T-cell (primary cell): ENCODE results near the gene ATP9B. TPM values are rescaled to one million over a fixed set of nuclear protein-coding genes. Genes with fewer than 3 reads are reported as not detected.
"Not testable (repeated sequence)": the region's sequence is repeated elsewhere in the genome, so short reads cannot be mapped to it uniquely, and the experiment has no call there.

Experiments
- ATAC-seq, 4 experiments: fragments of 200-7000 bp in 3 of 4; fragments of 150-1000 bp in 1 of 4; cut with Tn5 transposase; replicated peaks in 1 of 4; 1 replicate in 3 of 4; 2 replicates in 1 of 4; pipeline ENCODE4 v1.10.0; 2021; ENCODE audit warnings: moderate library complexity in 3 of 4, mild to moderate bottlenecking in 2 of 4, moderate number of reproducible peaks in 1 of 4
- CTCF ChIA-PET, 2 donors: fragments of 300-600 bp; sonication (Branson Sonifier 250); formaldehyde crosslinking; loops; one replicate each; lab custom pipeline; 2022; ENCODE audit warnings: antibody characterized with exemption in 2 of 2; lab: Charles Lee
- POLR2A ChIA-PET, 2 donors: fragments of 300-600 bp; sonication (Branson Sonifier 250); formaldehyde crosslinking; loops; one replicate each; lab custom pipeline; 2022; ENCODE audit warnings: antibody characterized with exemption in 2 of 2; lab: Charles Lee
- DNase-seq, 35 experiments: peaks; one replicate each; pipeline versions ENCODE4 v3.0.0 to v3.0.0-alpha.2; 2013 to 2023
- H3K27ac ChIP-seq: one replicate; pipeline ENCODE4 v1.5.1; 2013; ENCODE audit warnings: low read length
- H3K27me3 ChIP-seq, 2 experiments: replicated peaks in 1 of 2; 1 replicate in 1 of 2; 2 replicates in 1 of 2; pipeline versions ENCODE4 v1.6.1 to v1.7.0; 2013; ENCODE audit warnings: low read length in 1 of 2, mixed read lengths in 1 of 2; ENCODE audit not compliant: control insufficient read depth in 2 of 2, insufficient read depth in 2 of 2; ENCODE audit errors: extremely low read depth in 1 of 2
- H3K36me3 ChIP-seq, 2 donors: 1 replicate in 1 of 2; 2 replicates in 1 of 2; pipeline versions ENCODE4 v1.6.1 to v1.7.0; 2013; ENCODE audit warnings: low read length in 1 of 2; ENCODE audit not compliant: control insufficient read depth in 2 of 2, insufficient read depth in 1 of 2; ENCODE audit errors: extremely low read depth in 1 of 2
- H3K4me1 ChIP-seq, 2 experiments: 1 replicate in 1 of 2; 2 replicates in 1 of 2; pipeline versions ENCODE4 v1.6.1 to v1.7.0; 2013; ENCODE audit warnings: low read length in 2 of 2, mixed read lengths in 1 of 2; ENCODE audit not compliant: insufficient read depth in 2 of 2, control insufficient read depth in 1 of 2; ENCODE audit errors: extremely low read depth in 1 of 2
- H3K4me3 ChIP-seq, 2 donors: 1 replicate in 1 of 2; 2 replicates in 1 of 2; pipeline versions ENCODE4 v1.5.1 to v1.7.0; 2013; ENCODE audit warnings: mild to moderate bottlenecking in 2 of 2, low read length in 1 of 2, moderate library complexity in 1 of 2; ENCODE audit not compliant: control insufficient read depth in 1 of 2; ENCODE audit errors: extremely low read depth in 1 of 2
- H3K9me3 ChIP-seq: 2 replicates; pipeline ENCODE4 v1.7.0; 2013
- H3K27ac Mint-ChIP-seq, 2 donors: one replicate each; pipeline ENCODE4 v1.8.0; 2020 to 2021; ENCODE audit warnings: mild to moderate bottlenecking in 2 of 2, mixed read lengths in 2 of 2
- H3K27me3 Mint-ChIP-seq, 2 donors: one replicate each; pipeline ENCODE4 v1.8.0; 2021 to 2022; ENCODE audit warnings: mixed read lengths in 2 of 2
- H3K36me3 Mint-ChIP-seq: one replicate; pipeline ENCODE4 v1.8.0; 2021; ENCODE audit warnings: mixed read lengths
- H3K4me1 Mint-ChIP-seq, 3 donors: one replicate each; pipeline ENCODE4 v1.8.0; 2020 to 2022; ENCODE audit warnings: mixed read lengths in 3 of 3, mild to moderate bottlenecking in 1 of 3
- H3K4me3 Mint-ChIP-seq, 3 donors: one replicate each; pipeline ENCODE4 v1.8.0; 2020 to 2022; ENCODE audit warnings: mild to moderate bottlenecking in 3 of 3, mixed read lengths in 3 of 3, moderate library complexity in 3 of 3
- H3K9me3 Mint-ChIP-seq, 3 donors: one replicate each; pipeline ENCODE4 v1.8.0; 2020 to 2022; ENCODE audit warnings: mixed read lengths in 3 of 3
- WGBS: methylation state at CpG from one replicate; pipeline ENCODE4 v1.1.5; 2013; ENCODE audit warnings: missing lambda C conversion rate; ENCODE audit not compliant: insufficient coverage; 5-methylcytosine and 5-hydroxymethylcytosine counted together
- total RNA-seq, 35 experiments: library from RNA in 6 of 35; stranded (reverse) in 6 of 35; fragments of 120-200 nt in 1 of 35; gene quantifications; one replicate each; pipeline versions ENCODE4 v1.2.1 to v1.2.4 and lab custom pipeline; 2013 to 2026

ATP9B gene
- total RNA-seq, 5 donors from 2014 or later (not counting 1 experiment from before 2014, with no cell fraction given) = 54.1 to 95.2 (median 65.4) TPM

DNA sequence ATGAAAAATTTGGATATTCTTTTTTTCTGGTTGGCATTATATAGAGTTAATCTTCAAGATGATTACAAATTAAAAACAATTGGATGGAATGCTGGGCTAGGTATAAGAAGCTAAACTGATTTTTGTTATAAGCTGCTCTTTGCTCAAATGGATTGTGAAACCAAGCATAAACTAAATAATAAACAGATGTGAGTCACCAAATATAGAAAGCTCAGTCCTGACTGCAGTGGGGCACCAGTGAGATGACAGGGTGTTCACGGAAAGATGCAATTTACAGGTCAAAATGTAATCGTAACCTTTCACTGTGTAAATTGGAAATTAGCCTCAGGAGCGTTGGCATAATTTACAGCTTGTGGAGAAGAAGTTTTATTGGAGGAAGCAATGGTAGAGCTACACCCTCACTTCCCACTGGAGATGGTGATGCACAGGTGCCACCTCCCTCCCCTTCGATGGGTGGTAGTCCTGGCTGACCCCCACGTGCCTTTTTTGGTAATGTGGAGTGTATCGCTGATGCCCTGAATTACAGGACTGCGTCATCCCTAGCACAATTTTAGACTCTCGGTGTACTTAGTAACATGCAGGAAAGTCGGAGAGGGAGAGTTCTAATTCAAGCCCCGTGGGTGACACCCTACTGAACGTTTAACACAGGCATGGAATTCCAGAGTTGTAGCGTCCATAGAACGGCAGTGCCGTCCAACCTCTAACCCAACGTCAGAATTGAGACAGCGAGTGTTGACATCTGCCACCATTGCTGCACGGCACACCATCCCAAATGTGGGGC, 252.6 kb downstream of the ATP9B start:
- H3K36me3 Mint-ChIP-seq = peaks cover 38% of the 10 kb centered on the region
- H3K36me3 ChIP-seq = peaks cover 3 to 5% of the 10 kb centered on the region in 2 donors
- no peak overlapping the region for H3K4me3 Mint-ChIP-seq

DNA sequence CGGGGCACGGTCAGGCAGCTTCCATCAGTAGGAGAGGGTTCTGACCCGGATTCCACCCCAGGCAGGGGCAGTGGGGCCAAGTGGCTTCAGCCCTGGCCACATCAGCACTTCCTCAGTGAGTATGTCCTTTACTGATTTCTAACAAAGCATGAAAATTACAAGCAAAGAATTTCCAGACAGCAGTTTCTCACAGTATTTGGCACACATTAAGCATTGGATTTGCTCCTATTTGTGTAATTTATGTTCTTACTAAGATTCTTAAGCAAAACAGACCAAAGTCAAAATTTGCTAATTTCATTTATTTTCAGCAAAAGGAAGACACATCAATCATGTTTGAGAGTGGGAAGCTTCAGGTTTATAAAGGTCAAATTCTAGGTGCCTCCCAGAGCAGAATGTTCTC, 253.2 kb downstream of the ATP9B start:
- ChIA-PET POLR2A (no interaction called here), CTCF (no interaction called here)
- peaks cover 41% of the 10 kb centered on the region for H3K36me3 Mint-ChIP-seq
- no peak overlapping the region for H3K4me3 ChIP-seq
- H3K9me3 ChIP-seq = no peaks in the 10 kb centered on the region
- H3K27me3 ChIP-seq = no peaks in the 10 kb centered on the region
- H3K36me3 ChIP-seq = peaks cover 3 to 5% of the 10 kb centered on the region in 2 donors
- H3K27ac Mint-ChIP-seq = no peak overlapping the region
- H3K27ac ChIP-seq = no peak overlapping the region
- no peak for ATAC-seq
- WGBS = 93% methylated on average over 3 of the region's 3 CpGs
- H3K4me3 Mint-ChIP-seq = no peak overlapping the region
- no peaks in the 10 kb centered on the region for H3K9me3 Mint-ChIP-seq
- peaks cover 0 to 28% of the 10 kb centered on the region in 2 experiments for H3K4me1 ChIP-seq
- H3K4me1 Mint-ChIP-seq = peaks cover 21 to 28% (median 26%) of the 10 kb centered on the region in 3 donors
- DNase-seq = no peak
- no peaks in the 10 kb centered on the region for H3K27me3 Mint-ChIP-seq

More for the DNA sequence above, 252.6 kb downstream of the ATP9B start:
- H3K27me3 Mint-ChIP-seq = no peaks in the 10 kb centered on the region
- peaks cover 21 to 26% (median 24%) of the 10 kb centered on the region in 3 donors for H3K4me1 Mint-ChIP-seq
- DNase-seq = no peak
- H3K4me1 ChIP-seq = peaks cover 0 to 22% of the 10 kb centered on the region in 2 experiments
- ChIA-PET POLR2A (no interaction called here), CTCF (no interaction called here)
- H3K27ac ChIP-seq = no peak overlapping the region
- no peaks in the 10 kb centered on the region for H3K27me3 ChIP-seq
- no peak for ATAC-seq
- peaks cover 0 to under 1% (median 0%) of the 10 kb centered on the region in 3 donors for H3K9me3 Mint-ChIP-seq
- no peak overlapping the region for H3K4me3 ChIP-seq
- H3K27ac Mint-ChIP-seq = no peak overlapping the region
- no peaks in the 10 kb centered on the region for H3K9me3 ChIP-seq
- WGBS = 98% methylated on average over 13 of the region's 17 CpGs

DNA sequence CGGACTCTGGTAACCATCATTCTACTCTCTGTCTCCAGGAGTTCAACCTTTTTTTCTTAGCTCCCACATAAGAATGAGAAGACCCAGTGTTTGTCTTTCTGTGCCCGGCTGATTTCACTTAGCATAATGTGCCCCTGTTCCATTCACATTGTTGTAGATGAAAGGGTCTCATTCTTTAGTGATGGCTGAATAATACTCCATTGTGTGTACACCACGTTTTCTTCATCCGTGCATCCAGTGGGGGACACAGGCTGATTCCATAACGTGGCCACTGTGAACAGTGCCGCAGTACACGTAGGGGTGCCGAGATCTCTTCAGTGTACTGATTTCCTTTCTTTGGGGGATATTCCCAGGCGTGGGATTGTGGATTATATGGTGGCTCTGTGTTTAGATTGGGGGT, 254.3 kb downstream of the ATP9B start:
- Mint-ChIP-seq H3K4me3 (no peak overlapping the region), H3K36me3 (peaks cover 37% of the 10 kb centered on the region), H3K4me1 (peaks cover 10 to 18% (median 16%) of the 10 kb centered on the region in 3 donors), H3K9me3 (no peaks in the 10 kb centered on the region), H3K27ac (no peak overlapping the region), H3K27me3 (no peaks in the 10 kb centered on the region)
- 100% methylated on average over 6 of the region's 9 CpGs for WGBS
- ChIA-PET POLR2A (no interaction called here), CTCF (no interaction called here)
- ATAC-seq = no peak
- H3K4me3 ChIP-seq = no peak overlapping the region
- no peaks in the 10 kb centered on the region for H3K9me3 ChIP-seq
- H3K27ac ChIP-seq = no peak overlapping the region
- no peak for DNase-seq
- no peaks in the 10 kb centered on the region for H3K27me3 ChIP-seq
- H3K36me3 ChIP-seq = peaks cover 3 to 5% of the 10 kb centered on the region in 2 donors
- H3K4me1 ChIP-seq = peaks cover 0 to 21% of the 10 kb centered on the region in 2 experiments

DNA sequence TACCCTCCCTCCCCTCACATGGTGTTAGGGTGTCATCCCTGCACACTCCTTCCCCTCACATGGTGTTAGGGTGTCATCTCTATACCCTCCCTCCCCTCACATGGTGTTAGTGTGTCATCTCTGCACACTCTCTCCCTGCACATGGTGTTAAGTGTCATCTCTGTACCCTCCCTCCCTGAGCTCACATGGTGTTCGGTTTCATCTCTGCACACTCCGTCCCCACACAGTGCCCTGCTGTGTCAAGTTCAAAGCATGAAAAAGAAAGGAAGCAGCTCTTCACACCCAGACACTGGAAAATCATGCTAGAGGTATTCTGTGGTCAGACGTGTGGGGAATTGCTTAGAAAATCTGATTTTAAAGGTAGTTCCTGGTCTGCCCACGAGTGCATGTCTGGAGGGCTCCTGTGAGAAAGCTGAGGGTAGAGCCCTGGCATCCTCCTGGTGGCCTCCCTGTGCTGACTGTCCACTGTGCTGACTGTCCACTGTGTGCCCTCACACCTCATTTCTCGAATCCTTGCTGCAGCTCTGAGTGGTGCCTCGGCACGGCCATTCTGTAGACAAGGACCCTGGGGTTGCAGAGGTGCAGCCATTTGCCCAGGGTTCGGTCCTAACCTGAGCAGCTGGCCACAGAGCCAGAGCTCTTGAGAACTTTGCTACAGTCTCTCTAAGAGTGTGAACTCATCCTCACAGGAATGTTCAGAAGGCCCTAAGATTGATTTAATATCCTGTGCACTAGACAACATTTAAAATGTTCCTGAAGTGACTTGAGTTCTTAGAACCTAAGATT, 257.4 kb downstream of the ATP9B start:
- no peak overlapping the region for H3K4me3 Mint-ChIP-seq
- H3K4me1 ChIP-seq = peaks cover 0 to 14% of the 10 kb centered on the region in 2 experiments
- no peaks in the 10 kb centered on the region for H3K27me3 Mint-ChIP-seq
- peak overlapping the region; percentile 1 for H3K27ac ChIP-seq
- WGBS = 80% methylated on average over 6 of the region's 8 CpGs
- no peaks in the 10 kb centered on the region for H3K9me3 Mint-ChIP-seq
- peak overlapping the region; percentile 21 to 71 for H3K27ac Mint-ChIP-seq
- no peaks in the 10 kb centered on the region for H3K9me3 ChIP-seq
- ChIA-PET POLR2A (interaction anchor here in 1 of 2 donors (0.5 kb wide), 1 partner anchor 12 kb away, joined by 4 read pairs; no protein-coding TSS in a partner anchor), CTCF (no interaction called here)
- DNase-seq (peak in 2 of 35 experiments; percentile 29 to 38), ATAC-seq (peak in 1 of 4 experiments; percentile 61)
- H3K4me1 Mint-ChIP-seq = peaks cover 5 to 8% (median 6%) of the 10 kb centered on the region in 3 donors
- H3K36me3 ChIP-seq = peaks cover 12 to 22% of the 10 kb centered on the region in 2 donors
- H3K4me3 ChIP-seq = peak overlapping the region in 1 of 2 donors; percentile 3
- H3K27me3 ChIP-seq = no peaks in the 10 kb centered on the region
- H3K36me3 Mint-ChIP-seq = peaks cover 32% of the 10 kb centered on the region

DNA sequence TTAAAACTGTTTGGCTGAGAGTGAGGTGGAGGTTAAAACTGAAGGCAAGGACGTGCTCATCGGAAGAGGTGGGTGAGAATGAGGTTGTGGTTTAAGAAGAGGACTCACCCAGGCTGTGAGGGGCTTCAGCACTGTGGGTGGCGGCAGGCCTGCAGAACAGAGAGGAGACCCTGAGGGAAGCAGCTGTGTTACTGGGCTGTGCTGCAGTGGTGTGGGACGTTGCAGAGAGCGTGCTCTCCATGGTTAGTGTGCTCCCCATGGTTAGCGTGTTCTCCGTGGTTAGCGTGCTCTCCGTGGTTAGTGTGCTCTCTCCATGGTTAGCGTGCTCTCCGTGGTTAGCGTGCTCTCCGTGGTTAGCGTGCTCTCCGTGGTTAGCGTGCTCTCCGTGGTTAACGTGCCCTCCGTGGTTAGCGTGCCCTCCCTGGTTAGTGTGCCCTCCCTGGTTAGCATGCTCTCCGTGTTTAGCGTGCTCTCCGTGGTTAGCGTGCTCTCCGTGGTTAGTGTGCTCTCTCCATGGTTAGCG, 258.1 kb downstream of the ATP9B start:
- H3K36me3 Mint-ChIP-seq = peaks cover 26% of the 10 kb centered on the region
- ChIA-PET CTCF (no interaction called here), POLR2A (no interaction called here)
- peak in 2 of 35 experiments; percentile 25 to 38 for DNase-seq
- H3K9me3 Mint-ChIP-seq = no peaks in the 10 kb centered on the region
- H3K27me3 Mint-ChIP-seq = no peaks in the 10 kb centered on the region
- H3K27ac ChIP-seq = peak overlapping the region; percentile 1
- peaks cover 0 to 14% of the 10 kb centered on the region in 2 experiments for H3K4me1 ChIP-seq
- H3K4me3 ChIP-seq = peak overlapping the region in 1 of 2 donors; percentile 3
- ATAC-seq = no peak
- no peaks in the 10 kb centered on the region for H3K9me3 ChIP-seq
- no peak overlapping the region for H3K4me3 Mint-ChIP-seq
- H3K36me3 ChIP-seq = peaks cover 12 to 24% of the 10 kb centered on the region in 2 donors
- H3K4me1 Mint-ChIP-seq = peaks cover 5 to 8% (median 6%) of the 10 kb centered on the region in 3 donors
- 73% methylated on average over 19 of the region's 26 CpGs for WGBS
- H3K27ac Mint-ChIP-seq = peak overlapping the region; percentile 21 to 68
- no peaks in the 10 kb centered on the region for H3K27me3 ChIP-seq

DNA sequence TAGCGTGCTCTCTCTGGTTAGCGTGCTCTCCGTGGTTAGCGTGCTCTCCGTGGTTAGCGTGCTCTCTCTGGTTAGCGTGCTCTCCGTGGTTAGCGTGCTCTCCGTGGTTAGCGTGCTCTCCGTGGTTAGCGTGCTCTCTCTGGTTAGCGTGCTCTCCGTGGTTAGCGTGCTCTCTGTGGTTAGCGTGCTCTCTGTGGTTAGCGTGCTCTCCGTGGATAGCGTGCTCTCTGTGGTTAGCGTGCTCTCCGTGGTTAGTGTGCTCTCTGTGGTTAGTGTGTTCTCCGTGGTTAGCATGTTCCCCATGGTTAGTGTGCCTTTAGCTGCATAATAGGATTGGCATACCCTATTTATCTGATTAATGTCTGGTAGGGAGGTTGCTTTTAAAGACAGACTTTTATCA, 258.7 kb downstream of the ATP9B start:
- H3K27me3 Mint-ChIP-seq, H3K9me3 Mint-ChIP-seq, ATAC-seq, H3K27ac Mint-ChIP-seq, CTCF ChIA-PET, H3K27ac ChIP-seq, H3K4me1 Mint-ChIP-seq, H3K27me3 ChIP-seq, POLR2A ChIA-PET, H3K9me3 ChIP-seq, H3K4me3 Mint-ChIP-seq, H3K4me3 ChIP-seq: not testable (repeated sequence)
- peaks cover 14 to 25% of the 10 kb centered on the region in 2 donors for H3K36me3 ChIP-seq
- peaks cover 30% of the 10 kb centered on the region for H3K36me3 Mint-ChIP-seq
- 87% methylated on average over 23 of the region's 23 CpGs for WGBS
- H3K4me1 ChIP-seq = peaks cover 0 to 14% of the 10 kb centered on the region in 2 experiments
- DNase-seq = peak in 2 of 35 experiments; percentile 6 to 36
